IMR-90 (cell line): Measurements from ENCODE around the gene KLK14. TPM values are rescaled to one million over a fixed set of nuclear protein-coding genes. Genes with fewer than 3 reads are reported as not detected.
A peak's percentile ranks its signal among the peaks of the same experiment; 100 is the strongest.

ENCODE experiments used
- ATAC-seq: fragments of 200-7000 bp; cut with Tn5 transposase; 2 replicates; pipeline ENCODE4 v1.9.1; 2020; ENCODE audit warnings: low read depth, mild to moderate bottlenecking, moderate library complexity
- BruUV-seq: library from RNA; stranded (reverse); fragments of 400-500 nt; replicated peaks from 2 replicates; lab custom pipeline; 2021; lab: Mats Ljungman, UMichigan
- CTCF ChIA-PET: fragments of 300-600 bp; formaldehyde crosslinking; extraction: SDS; loops from one replicate; lab custom pipeline; 2021; ENCODE audit warnings: antibody characterized with exemption; lab: Yijun Ruan, JAX
- POLR2A ChIA-PET: fragments of 300-600 bp; sonication (Branson Sonifier 250); formaldehyde crosslinking; loops from one replicate; lab custom pipeline; 2022; ENCODE audit warnings: antibody characterized with exemption; ENCODE audit not compliant: unreplicated experiment; lab: Charles Lee
- DNase-seq: peaks from one replicate; pipeline ENCODE4 v3.0.0; 2013
- H2AFZ ChIP-seq: replicated peaks from 2 replicates; pipeline ENCODE3; 2013; ENCODE audit warnings: low read length, mild to moderate bottlenecking; ENCODE audit not compliant: poor library complexity
- H2AK5ac ChIP-seq: 2 replicates; pipeline ENCODE4 v1.6.1; 2013; ENCODE audit warnings: low read depth, low read length, inconsistent platforms
- H2AK9ac ChIP-seq: replicated peaks from 2 replicates; pipeline ENCODE3; 2013; ENCODE audit warnings: mild to moderate bottlenecking, low read depth, low read length, moderate library complexity; ENCODE audit not compliant: poor library complexity
- H2BK120ac ChIP-seq: 2 replicates; pipeline ENCODE4 v1.6.1; 2013; ENCODE audit warnings: low read depth, low read length, inconsistent platforms
- H2BK15ac ChIP-seq: 3 replicates; pipeline ENCODE4 v1.6.1; 2013; ENCODE audit warnings: low read depth, low read length, inconsistent platforms
- H2BK20ac ChIP-seq: 2 replicates; pipeline ENCODE4 v1.6.1; 2013; ENCODE audit warnings: low read depth, mild to moderate bottlenecking, inconsistent platforms, low read length, moderate library complexity
- H2BK5ac ChIP-seq: 2 replicates; pipeline ENCODE4 v1.6.1; 2013; ENCODE audit warnings: mild to moderate bottlenecking, low read depth, low read length, inconsistent platforms; ENCODE audit not compliant: poor library complexity, severe bottlenecking
- H3K14ac ChIP-seq: replicated peaks from 2 replicates; pipeline ENCODE4 v1.6.1; 2013; ENCODE audit warnings: low read depth, low read length, inconsistent platforms
- H3K18ac ChIP-seq: 2 replicates; pipeline ENCODE4 v1.6.1; 2013; ENCODE audit warnings: low read depth, low read length, control low read depth
- H3K23ac ChIP-seq: 2 replicates; pipeline ENCODE4 v1.6.1; 2013; ENCODE audit warnings: low read depth, low read length, inconsistent platforms
- H3K27ac ChIP-seq: 2 replicates; pipeline ENCODE4 v1.5.1; 2013; ENCODE audit warnings: mild to moderate bottlenecking, control low read depth, low read length; ENCODE audit not compliant: insufficient read depth
- H3K27me3 ChIP-seq: 2 replicates; pipeline ENCODE4 v1.6.1; 2013; ENCODE audit warnings: low read length; ENCODE audit not compliant: control insufficient read depth, insufficient read depth
- H3K36me3 ChIP-seq: 2 replicates; pipeline ENCODE4 v1.6.1; 2013; ENCODE audit warnings: low read length, mixed read lengths; ENCODE audit not compliant: control insufficient read depth, insufficient read depth
- H3K4ac ChIP-seq: 2 replicates; pipeline ENCODE4 v1.6.1; 2013; ENCODE audit warnings: low read depth, low read length, inconsistent platforms
- H3K4me1 ChIP-seq: 2 replicates; pipeline ENCODE4 v1.6.1; 2013; ENCODE audit warnings: low read length, mixed read lengths; ENCODE audit not compliant: control insufficient read depth, insufficient read depth
- H3K4me2 ChIP-seq: 2 replicates; pipeline ENCODE4 v1.6.1; 2013; ENCODE audit warnings: low read depth, mild to moderate bottlenecking, control low read depth, low read length, moderate library complexity
- H3K4me3 ChIP-seq: 2 replicates; pipeline ENCODE4 v1.5.1; 2013; ENCODE audit warnings: low read depth, mild to moderate bottlenecking, control low read depth, low read length, moderate library complexity; ENCODE audit not compliant: insufficient read depth
- H3K56ac ChIP-seq: 2 replicates; pipeline ENCODE4 v1.6.1; 2013; ENCODE audit warnings: low read length, inconsistent platforms; ENCODE audit not compliant: insufficient read depth; ENCODE audit errors: extremely low read depth
- H3K79me1 ChIP-seq, 2 experiments: 2 replicates each; pipeline ENCODE4 v1.6.1; 2013; ENCODE audit warnings: low read length in 2 of 2, inconsistent platforms in 1 of 2, low read depth in 1 of 2
- H3K9ac ChIP-seq: 2 replicates; pipeline ENCODE4 v1.6.1; 2013; ENCODE audit warnings: low read depth, low read length, control low read depth
- H3K9me1 ChIP-seq: 2 replicates; pipeline ENCODE4 v1.6.1; 2013; ENCODE audit warnings: low read length, inconsistent platforms; ENCODE audit not compliant: insufficient read depth
- H3K9me3 ChIP-seq: 2 replicates; pipeline ENCODE4 v1.6.1; 2013; ENCODE audit warnings: low read length; ENCODE audit not compliant: control insufficient read depth, insufficient read depth
- H4K20me1 ChIP-seq: 2 replicates; pipeline ENCODE4 v1.6.1; 2013; ENCODE audit warnings: low read length, inconsistent platforms; ENCODE audit not compliant: insufficient read depth
- H4K5ac ChIP-seq: 2 replicates; pipeline ENCODE4 v1.6.1; 2013; ENCODE audit warnings: mild to moderate bottlenecking, low read depth, low read length, control low read depth
- H4K8ac ChIP-seq, 2 experiments: 2 replicates each; pipeline ENCODE4 v1.6.1; 2013; ENCODE audit warnings: low read depth in 2 of 2, low read length in 2 of 2, control low read depth in 1 of 2, inconsistent platforms in 1 of 2
- H4K91ac ChIP-seq: 2 replicates; pipeline ENCODE4 v1.6.1; 2013; ENCODE audit warnings: low read depth, low read length, inconsistent platforms; ENCODE audit not compliant: insufficient read depth
- CEBPB ChIP-seq: IDR thresholded peaks from 2 replicates; pipeline ENCODE4 v1.6.1; 2012; ENCODE audit warnings: low read depth, low read length, improper control_type of control experiment
- CHD1 ChIP-seq: IDR thresholded peaks from 2 replicates; pipeline ENCODE4 v1.6.1; 2012; ENCODE audit warnings: low read depth, low read length, improper control_type of control experiment
- FOS ChIP-seq: fragments of 150-350 bp; IDR thresholded peaks from 2 replicates; pipeline ENCODE4 v1.6.1; 2016; ENCODE audit warnings: low read depth, low read length
- MAFK ChIP-seq: IDR thresholded peaks from 2 replicates; pipeline ENCODE4 v1.6.1; 2012; ENCODE audit warnings: low read depth, low read length, improper control_type of control experiment
- MXI1 ChIP-seq: IDR thresholded peaks from 2 replicates; pipeline ENCODE4 v1.6.1; 2012; ENCODE audit warnings: low read depth, mild to moderate bottlenecking, low read length, moderate library complexity, borderline replicate concordance
- NFE2L2 ChIP-seq: fragments of 150-350 bp; IDR thresholded peaks from 2 replicates; pipeline ENCODE4 v1.6.1; 2016; ENCODE audit warnings: low read depth, mild to moderate bottlenecking, low read length
- POLR2A ChIP-seq: IDR thresholded peaks from 2 replicates; pipeline ENCODE4 v1.6.1; 2012; ENCODE audit warnings: mild to moderate bottlenecking, low read depth, low read length
- RFX5 ChIP-seq: IDR thresholded peaks from 2 replicates; pipeline ENCODE4 v1.8.0; 2012; ENCODE audit warnings: low read depth, mild to moderate bottlenecking, low read length, moderate library complexity
- SMC3 ChIP-seq: fragments of 150-350 bp; IDR thresholded peaks from 2 replicates; pipeline ENCODE4 v1.6.1; 2016; ENCODE audit warnings: low read depth, mild to moderate bottlenecking, antibody characterized with exemption, low read length, moderate library complexity
- WGBS, 2 experiments: methylation state at CpG; one replicate each; pipeline versions ENCODE4 v1.1.5 to v1.1.7; 2013; ENCODE audit warnings: missing lambda C conversion rate in 2 of 2; ENCODE audit not compliant: insufficient read length in 1 of 2; ENCODE audit errors: extremely low coverage in 2 of 2; 5-methylcytosine and 5-hydroxymethylcytosine counted together
- dilution Hi-C: fragments of 300-500 bp; cut with HindIII; formaldehyde crosslinking; loops from one replicate; pipeline ENCODE4 v1.14.3; 2018; ENCODE audit warnings: low sequenced_read_pairs; ENCODE audit not compliant: unreplicated experiment
- in situ Hi-C: fragments of 300-500 bp; cut with MboI; formaldehyde crosslinking; loops from 3 replicates; pipeline ENCODE4 v1.14.3; 2019; ENCODE audit warnings: low sequenced_read_pairs, inconsistent platforms, mixed read lengths
- intact Hi-C: fragments of 100-400 bp; cut with micrococcal nuclease; formaldehyde crosslinking; loops from 2 replicates; pipeline ENCODE4 v1.10.0; 2022
- polyA plus RNA-seq, 3 experiments: library from polyadenylated mRNA; depleted of rRNA; stranded (reverse); fragments of >200 nt; gene quantifications; 2 replicates each; pipeline ENCODE4 v1.2.3, GENCODE V29; 2012; ENCODE audit warnings: low replicate concordance in 1 of 3
- total RNA-seq: library from RNA; depleted of rRNA; stranded (reverse); fragments of >200 nt; gene quantifications from 2 replicates; pipeline ENCODE4 v1.2.3, GENCODE V29; 2012
- TF ChIP-seq, protein P1 (sequence below): fragments of 150-350 bp; IDR thresholded peaks from 2 replicates; pipeline ENCODE4 v1.6.1; 2017; ENCODE audit warnings: mild to moderate bottlenecking, antibody characterized with exemption, low read length, low read depth
- TF ChIP-seq, protein P2 (sequence below): conservative IDR thresholded peaks from 2 replicates; pipeline ENCODE4 v1.5.1; 2012; ENCODE audit warnings: mild to moderate bottlenecking, low read depth, low read length, improper control_type of control experiment

KLK14 gene
- total and polyA plus RNA-seq, 2 of the 4 experiments (the other 2 are of a cell fraction), result not detected

GRCh38 chr19:51122112-51122981, 39.7 kb upstream of the KLK14 start:
- H3K27me3 ChIP-seq, result no peaks in the 10 kb centered on the region
- H4K5ac ChIP-seq, result no peak overlapping the region
- no peak overlapping the region for H3K23ac ChIP-seq
- no peaks in the 10 kb centered on the region for H3K9me3 ChIP-seq
- no peaks in the 10 kb centered on the region for H3K4me1 ChIP-seq
- H4K8ac ChIP-seq, result no peak overlapping the region
- BruUV-seq, result no TSS peak
- no peak overlapping the region for H2BK5ac ChIP-seq
- H3K36me3 ChIP-seq, result no peaks in the 10 kb centered on the region
- no peak overlapping the region for H3K9ac ChIP-seq
- H2BK20ac ChIP-seq, result no peak overlapping the region
- no peak overlapping the region for H3K18ac ChIP-seq
- no peaks in the 10 kb centered on the region for H3K79me1 ChIP-seq
- dilution Hi-C loops, result no loop called here
- H3K14ac ChIP-seq, result 0 out of 2 replicates have a peak overlapping the region, but pooled peaks have one; percentile 41
- no peak for DNase-seq
- no peak overlapping the region for H3K27ac ChIP-seq
- H2BK15ac ChIP-seq, result no peak overlapping the region
- TF ChIP-seq CEBPB (no peak), POLR2A (no peak), SMC3 (no peak), MXI1 (no peak), RFX5 (no peak), FOS (no peak), NFE2L2 (no peak), MAFK (no peak), CHD1 (no peak)
- TF ChIP-seq, protein P1, sequence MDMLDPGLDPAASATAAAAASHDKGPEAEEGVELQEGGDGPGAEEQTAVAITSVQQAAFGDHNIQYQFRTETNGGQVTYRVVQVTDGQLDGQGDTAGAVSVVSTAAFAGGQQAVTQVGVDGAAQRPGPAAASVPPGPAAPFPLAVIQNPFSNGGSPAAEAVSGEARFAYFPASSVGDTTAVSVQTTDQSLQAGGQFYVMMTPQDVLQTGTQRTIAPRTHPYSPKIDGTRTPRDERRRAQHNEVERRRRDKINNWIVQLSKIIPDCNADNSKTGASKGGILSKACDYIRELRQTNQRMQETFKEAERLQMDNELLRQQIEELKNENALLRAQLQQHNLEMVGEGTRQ, result no peak
- TF ChIP-seq, protein P2, sequence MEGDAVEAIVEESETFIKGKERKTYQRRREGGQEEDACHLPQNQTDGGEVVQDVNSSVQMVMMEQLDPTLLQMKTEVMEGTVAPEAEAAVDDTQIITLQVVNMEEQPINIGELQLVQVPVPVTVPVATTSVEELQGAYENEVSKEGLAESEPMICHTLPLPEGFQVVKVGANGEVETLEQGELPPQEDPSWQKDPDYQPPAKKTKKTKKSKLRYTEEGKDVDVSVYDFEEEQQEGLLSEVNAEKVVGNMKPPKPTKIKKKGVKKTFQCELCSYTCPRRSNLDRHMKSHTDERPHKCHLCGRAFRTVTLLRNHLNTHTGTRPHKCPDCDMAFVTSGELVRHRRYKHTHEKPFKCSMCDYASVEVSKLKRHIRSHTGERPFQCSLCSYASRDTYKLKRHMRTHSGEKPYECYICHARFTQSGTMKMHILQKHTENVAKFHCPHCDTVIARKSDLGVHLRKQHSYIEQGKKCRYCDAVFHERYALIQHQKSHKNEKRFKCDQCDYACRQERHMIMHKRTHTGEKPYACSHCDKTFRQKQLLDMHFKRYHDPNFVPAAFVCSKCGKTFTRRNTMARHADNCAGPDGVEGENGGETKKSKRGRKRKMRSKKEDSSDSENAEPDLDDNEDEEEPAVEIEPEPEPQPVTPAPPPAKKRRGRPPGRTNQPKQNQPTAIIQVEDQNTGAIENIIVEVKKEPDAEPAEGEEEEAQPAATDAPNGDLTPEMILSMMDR, result no peak
- WGBS, 2 experiments, result 61% methylated on average over 5 of the region's 22 CpGs; no CpG with 5 or more reads in 1 of the 2 experiments
- H3K56ac ChIP-seq, result no peak overlapping the region
- ChIA-PET POLR2A (no interaction called here), CTCF (no interaction called here)
- no peak overlapping the region for H2BK120ac ChIP-seq
- no peak for ATAC-seq
- intact Hi-C loops, result no loop called here
- no peak overlapping the region for H4K91ac ChIP-seq
- no peak overlapping the region for H3K4ac ChIP-seq
- no peaks in the 10 kb centered on the region for H4K20me1 ChIP-seq
- H2AK5ac ChIP-seq, result no peak overlapping the region
- no peak overlapping the region for H3K4me2 ChIP-seq
- no peak overlapping the region for H3K4me3 ChIP-seq
- H2AK9ac ChIP-seq, result no peak overlapping the region
- H2AFZ ChIP-seq, result peak overlapping the region; percentile 33
- H3K9me1 ChIP-seq, result no peaks in the 10 kb centered on the region
- in situ Hi-C loops, result no loop called here
